Measurements from ENCODE around the gene BRI3.

The BRI3 gene

GRCh38 chr7:98288064-98288823, 6.8 kb downstream of the BRI3 start:
- DNase-seq, result no peak

GRCh38 chr7:98289333-98289875, 7.9 kb downstream of the BRI3 start:
- no peak for DNase-seq

DNA sequence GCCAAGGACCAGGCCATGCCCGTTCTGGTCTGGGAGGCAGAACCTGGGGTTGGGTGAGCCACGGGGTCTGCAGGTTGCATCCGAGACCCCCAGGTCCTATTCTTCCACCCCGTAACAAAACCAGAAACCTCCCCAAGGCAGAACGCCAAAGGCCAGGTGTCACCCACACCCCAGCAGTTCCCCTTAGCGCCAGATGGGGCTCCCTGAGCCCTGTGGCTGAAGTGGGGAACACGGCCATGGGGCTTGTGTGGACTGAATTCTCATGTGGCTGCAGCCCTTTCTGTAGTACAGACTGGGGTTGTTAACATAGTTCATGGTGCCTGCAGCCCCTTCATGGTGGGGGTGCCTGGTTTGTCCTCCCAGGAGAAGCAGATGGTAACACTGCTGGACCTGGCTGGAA, 10.2 kb downstream of the BRI3 start:
- DNase-seq, result no peak

- DNase-seq, result no peak
Measured at GRCh38 chr7:98293265-98293664, 11.8 kb downstream of the BRI3 start.

- no peak for DNase-seq
Measured at GRCh38 chr7:98293746-98294145, 12.3 kb downstream of the BRI3 start.

GRCh38 chr7:98294326-98294725, 12.8 kb downstream of the BRI3 start:
- no peak for DNase-seq

DNA sequence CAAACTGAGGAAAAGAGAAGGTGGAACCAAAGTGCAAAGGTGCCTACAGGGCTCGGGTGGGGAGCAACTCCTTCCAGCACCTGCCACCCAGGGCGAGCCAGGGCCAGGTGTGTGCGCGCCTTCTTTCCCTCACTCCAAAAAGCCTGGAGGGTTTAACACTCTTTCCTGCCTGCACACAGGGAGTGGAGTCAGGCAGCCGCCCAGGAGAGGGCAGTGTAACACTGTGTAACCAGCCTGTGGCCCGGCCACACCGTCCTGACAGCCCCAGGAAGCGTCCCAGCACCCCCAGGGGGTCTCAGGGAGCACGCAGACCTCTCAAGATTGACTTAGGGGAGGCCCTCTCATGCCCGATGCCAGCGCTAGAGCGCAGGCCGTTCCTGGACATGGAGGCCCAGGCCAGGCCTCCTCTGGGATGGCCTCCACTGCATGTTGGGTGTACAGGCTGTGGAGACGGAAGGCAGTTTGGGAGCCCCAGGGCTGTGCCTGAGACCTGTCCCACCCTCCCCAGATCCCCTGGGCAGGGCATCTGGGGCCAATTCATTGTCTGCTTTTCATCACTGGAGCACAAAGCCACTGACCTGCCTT, 13.4 kb downstream of the BRI3 start:
- DNase-seq, result no peak

DNA sequence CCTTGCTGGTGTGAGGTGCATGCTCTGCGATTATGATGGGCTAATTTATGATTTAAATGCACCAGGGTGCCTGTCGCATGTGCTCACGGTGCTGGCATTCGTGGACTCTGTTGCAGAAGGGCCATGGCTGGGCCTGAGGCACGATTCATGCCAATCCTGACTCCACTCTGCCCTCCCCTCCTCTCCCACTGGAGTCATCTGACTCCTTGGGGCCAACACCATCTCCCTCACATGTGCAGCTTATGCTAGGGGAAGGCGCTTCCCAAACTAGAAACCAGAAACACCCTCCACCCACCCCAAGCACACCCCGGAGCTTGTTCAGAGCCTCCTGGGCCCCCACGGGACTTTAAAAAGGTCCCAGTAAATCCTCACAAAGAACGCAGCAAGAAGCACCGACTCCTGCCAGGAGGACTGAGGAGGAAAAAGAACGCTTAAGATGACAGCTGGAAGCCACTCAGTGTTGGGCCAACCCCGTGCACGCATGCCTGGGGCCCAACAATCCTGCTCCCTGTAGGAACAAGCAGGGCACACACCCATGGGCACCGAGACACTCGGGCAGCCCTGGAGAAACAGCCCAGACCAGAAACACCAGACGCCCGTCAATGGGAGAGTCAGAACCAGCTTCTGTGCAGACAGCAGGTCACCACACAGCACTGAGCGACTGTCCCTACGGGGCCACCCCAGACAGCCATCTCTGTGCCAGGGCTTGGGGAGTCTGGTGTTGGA, 14.1 kb downstream of the BRI3 start:
- no peak for DNase-seq

GRCh38 chr7:98296833-98297232, 15.3 kb downstream of the BRI3 start:
- DNase-seq, result no peak

DNA sequence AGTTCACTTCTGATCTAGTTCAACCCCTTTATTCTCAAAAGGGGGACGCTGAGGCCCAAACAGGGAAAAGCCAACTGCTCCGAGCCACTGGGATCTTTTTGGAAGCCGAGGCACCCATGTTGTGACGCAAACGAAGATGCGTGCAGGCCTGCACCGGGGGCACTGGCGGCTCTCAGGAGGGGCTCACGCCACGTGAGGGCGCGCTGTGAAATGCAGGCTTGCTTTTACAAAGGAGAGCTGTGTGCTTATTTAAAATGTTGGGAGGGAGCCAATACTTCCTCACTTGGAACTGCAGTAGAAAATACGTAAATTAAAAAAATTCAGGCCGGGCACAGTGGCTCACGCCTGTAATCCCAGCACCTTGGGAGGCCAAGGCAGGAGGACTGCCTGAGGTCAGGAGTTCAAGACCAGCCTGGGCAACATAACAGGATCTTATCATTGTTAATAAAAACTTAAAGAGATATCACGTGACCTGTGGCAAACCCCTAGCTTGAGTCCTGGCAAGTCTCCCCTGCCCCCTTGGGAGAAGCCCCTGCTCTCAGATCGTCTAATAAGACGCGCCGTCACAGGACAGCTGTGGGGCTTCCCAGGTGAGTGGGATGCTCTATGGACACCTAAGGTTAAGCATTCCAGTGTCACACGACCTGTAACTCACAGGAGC, 16.3 kb downstream of the BRI3 start:
- DNase-seq, result no peak

DNA sequence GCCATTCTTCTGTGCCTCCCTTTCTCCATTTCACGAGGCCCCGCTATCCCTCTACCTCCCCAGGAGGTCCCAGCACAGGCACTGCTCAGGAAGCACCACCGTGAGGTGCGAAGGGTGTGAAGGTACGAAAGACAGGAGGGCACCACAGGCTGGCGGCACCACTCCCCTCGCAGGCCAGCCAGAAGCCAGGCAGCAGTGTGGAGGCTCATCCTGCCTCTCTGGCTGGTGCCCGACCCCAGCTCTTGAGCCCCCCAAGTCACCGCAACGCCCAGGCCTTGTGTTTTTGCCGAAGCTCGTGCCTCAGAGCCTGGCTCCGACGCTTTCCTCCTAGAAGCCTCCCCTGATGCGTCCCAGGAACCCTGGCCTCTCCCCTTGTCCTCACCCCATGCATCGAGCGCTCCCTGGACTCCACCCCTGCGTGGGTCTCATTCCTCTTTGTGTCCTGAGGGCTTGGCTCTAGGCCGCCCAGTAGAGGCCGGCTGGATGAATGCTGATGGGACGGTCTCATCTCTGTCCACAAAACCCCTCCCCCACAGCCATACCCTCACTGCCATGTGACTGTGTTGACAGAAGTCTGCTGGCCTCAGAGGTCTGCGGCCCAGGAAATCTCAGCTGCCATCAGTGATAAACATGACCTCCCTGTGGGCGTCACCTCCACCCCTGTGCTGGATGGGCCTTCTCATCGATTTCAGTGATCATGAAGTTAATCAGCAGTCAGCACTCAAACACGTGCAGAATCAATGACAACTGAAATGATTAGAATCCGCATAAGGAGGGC, 19.3 kb downstream of the BRI3 start:
- no peak for DNase-seq

DNA sequence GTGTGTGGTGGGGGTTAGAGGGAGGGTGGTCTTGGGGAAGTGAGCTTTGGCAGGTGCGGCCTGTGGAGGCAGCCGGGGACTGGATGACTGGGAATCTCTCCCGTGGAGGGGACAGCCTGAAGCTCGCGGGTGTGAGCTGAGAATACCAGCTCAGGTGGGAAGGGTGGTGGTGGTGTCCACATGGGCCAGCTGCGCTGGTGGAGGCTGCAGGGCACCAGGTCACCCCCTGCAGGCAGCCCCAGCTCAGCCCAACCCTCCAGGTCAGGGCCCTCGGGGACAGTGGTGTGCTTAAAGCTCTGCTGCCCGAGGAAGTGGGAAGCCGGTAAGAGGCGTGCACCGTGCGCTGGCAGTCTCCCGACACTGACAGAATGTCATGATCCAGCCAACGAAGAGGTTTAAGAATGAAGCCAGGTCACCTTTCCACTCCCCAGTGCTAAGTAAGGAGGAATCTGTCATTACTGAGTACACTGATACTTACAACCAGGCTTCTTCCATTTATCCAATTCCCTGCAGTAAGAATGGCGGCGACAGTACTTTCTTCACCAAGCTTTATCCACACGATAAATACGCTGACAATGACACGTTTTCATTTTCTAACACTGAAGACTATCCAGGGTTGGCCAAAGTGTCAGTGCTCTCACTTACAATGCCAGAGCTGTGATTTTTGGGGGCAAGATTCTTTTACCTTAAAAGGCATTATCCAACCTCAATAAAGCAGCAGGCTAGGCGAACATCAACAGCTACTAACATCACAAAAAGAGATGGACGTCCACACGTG, 20.4 kb downstream of the BRI3 start:
- no peak for DNase-seq

DNA sequence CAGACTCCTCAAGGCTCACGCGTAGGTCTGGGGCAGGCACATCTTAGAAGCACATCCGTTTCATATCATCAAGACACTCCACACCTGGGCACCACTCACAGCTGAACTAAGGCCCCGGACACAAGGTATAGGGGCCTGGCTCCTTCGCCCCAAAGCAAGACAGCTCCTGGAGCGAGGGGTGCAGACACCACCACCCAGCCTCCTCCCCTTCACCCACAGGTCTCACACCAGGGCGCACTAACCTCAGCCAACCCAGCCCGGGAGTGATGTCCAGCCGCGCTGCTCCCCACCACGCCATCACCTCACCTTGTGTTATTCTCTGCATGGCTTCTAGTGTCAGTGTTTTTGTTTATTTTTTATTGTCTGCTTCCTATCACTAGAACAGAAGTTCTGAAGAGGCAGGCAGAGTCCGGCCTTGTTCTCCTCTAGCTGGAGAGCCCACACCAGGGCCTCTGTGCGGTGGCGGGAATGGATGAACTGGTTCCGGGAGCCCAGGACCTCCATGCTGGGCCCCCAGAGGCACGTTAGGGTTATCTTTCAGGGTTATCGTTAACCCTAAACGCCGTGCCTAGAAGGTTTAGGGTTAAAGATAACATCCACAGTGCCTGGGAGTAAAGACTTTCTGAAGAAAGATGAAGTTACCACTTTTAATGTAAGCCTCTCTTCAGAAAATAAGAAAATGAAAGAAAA, 21.8 kb downstream of the BRI3 start:
- DNase-seq, result no peak

GRCh38 chr7:98303906-98304305, 22.4 kb downstream of the BRI3 start:
- no peak for DNase-seq

DNA sequence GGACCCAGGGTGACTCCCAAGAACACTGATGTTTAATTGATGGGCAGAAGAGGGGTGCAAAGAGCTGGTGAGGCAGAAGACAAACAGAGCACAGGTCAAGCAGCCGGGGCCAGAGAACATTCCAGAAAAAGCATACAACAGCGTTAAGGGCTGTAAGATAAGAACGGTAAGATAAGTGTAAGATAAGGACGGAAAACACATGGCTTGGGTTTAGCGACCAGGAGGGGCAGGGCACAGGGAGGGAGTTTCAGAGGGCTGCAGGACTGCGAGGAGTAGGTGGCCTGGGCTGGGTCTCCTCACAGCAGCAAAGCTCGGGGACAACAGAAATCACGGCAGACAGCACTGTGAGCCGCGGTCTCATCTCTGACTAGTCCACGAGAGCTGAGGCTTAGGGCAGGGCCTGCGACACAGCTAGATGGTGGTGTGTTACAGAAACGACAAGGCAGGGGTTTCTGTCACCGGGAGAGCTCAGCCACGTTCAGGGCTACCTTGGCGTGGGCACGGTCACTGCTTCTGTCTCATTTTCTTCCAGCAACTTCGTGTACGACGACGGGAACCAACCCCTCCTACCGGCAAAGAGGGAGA, 24.6 kb downstream of the BRI3 start:
- DNase-seq, result no peak

- DNase-seq, result no peak
Measured at GRCh38 chr7:98307971-98308466, 26.5 kb downstream of the BRI3 start.

GRCh38 chr7:98309566-98309965, 28.1 kb downstream of the BRI3 start:
- DNase-seq, result no peak

GRCh38 chr7:98312201-98312600, 30.7 kb downstream of the BRI3 start:
- no peak for DNase-seq

- no peak for DNase-seq
Measured at GRCh38 chr7:98314469-98314868, 33.0 kb downstream of the BRI3 start.

DNA sequence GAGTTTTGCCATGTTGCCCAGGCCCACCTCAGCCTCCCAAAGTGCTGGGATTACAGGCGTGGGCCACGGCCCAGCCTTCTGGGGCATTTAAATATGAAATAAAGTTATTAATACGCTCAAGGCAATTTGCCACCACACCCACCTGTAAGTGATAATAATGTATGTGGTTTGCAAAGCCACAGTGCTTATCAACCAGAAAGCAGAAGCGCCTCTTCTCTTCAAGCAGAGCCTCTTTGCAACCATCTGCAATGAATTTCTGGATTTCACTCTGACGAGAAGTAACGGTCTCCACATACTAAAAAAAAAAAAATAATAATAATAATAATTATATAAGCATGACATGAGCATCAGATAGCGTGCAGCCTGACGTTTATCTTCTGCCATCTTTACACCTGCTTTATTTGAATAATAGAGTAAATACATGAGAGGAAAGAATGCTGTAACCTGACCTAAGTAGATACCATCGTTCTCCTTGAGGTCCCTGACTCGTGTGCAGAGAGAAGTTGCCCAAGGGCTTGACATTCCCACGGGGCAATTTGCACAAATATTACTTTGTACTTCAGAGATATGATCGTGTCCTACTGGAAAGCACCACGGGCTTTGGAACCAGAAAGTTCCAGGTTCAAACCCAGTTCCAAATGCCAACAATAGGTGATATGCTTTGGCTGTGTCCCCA, 34.0 kb downstream of the BRI3 start:
- DNase-seq, result no peak
